ENCODE results near the gene EXO1. TPM values are rescaled to one million over a fixed set of nuclear protein-coding genes. Genes with fewer than 3 reads are reported as not detected.

EXO1 gene
- total RNA-seq, 1 experiment from 2014 or later: 26.3 TPM

- TF ChIP-seq POLR2AphosphoS5 (IDR thresholded peaks at IDR 0.05; ENCODE audit: low read depth, low read length) (no peak), SIN3A (IDR thresholded peaks at IDR 0.05; ENCODE audit: borderline replicate concordance, insufficient read depth, low read depth, low read length) (no peak)
- TF ChIP-seq, protein P1, sequence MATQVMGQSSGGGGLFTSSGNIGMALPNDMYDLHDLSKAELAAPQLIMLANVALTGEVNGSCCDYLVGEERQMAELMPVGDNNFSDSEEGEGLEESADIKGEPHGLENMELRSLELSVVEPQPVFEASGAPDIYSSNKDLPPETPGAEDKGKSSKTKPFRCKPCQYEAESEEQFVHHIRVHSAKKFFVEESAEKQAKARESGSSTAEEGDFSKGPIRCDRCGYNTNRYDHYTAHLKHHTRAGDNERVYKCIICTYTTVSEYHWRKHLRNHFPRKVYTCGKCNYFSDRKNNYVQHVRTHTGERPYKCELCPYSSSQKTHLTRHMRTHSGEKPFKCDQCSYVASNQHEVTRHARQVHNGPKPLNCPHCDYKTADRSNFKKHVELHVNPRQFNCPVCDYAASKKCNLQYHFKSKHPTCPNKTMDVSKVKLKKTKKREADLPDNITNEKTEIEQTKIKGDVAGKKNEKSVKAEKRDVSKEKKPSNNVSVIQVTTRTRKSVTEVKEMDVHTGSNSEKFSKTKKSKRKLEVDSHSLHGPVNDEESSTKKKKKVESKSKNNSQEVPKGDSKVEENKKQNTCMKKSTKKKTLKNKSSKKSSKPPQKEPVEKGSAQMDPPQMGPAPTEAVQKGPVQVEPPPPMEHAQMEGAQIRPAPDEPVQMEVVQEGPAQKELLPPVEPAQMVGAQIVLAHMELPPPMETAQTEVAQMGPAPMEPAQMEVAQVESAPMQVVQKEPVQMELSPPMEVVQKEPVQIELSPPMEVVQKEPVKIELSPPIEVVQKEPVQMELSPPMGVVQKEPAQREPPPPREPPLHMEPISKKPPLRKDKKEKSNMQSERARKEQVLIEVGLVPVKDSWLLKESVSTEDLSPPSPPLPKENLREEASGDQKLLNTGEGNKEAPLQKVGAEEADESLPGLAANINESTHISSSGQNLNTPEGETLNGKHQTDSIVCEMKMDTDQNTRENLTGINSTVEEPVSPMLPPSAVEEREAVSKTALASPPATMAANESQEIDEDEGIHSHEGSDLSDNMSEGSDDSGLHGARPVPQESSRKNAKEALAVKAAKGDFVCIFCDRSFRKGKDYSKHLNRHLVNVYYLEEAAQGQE (IDR thresholded peaks at IDR 0.05; ENCODE audit: insufficient read depth in 1 of 2, low read depth in 2 of 2, low read length in 1 of 2): no peak
- Histone ChIP-seq H3K36me3 (ENCODE audit: control insufficient read depth, insufficient read depth, low read length) (no peaks in the 10 kb centered on the region), H3K4me3 (ENCODE audit: low read depth in 2 of 2, low read length in 2 of 2) (no peak overlapping the region), H3K9me3 (ENCODE audit: control insufficient read depth, insufficient read depth, low read depth, low read length) (no peaks in the 10 kb centered on the region), H3K4me1 (ENCODE audit: control insufficient read depth, insufficient read depth, low read length) (no peaks in the 10 kb centered on the region), H3K27me3 (ENCODE audit: control insufficient read depth, insufficient read depth, low read length) (no peaks in the 10 kb centered on the region), H3K27ac (ENCODE audit: low read length) (no peak overlapping the region)
- DNase-seq (ENCODE audit: low read depth, low spot score) (no peak), ATAC-seq (no peak)
- in situ Hi-C loops (cut with HindIII; ENCODE audit: low pct_unique_long_range_greater_than_20kb, low sequenced_read_pairs) (no loop called here), intact Hi-C loops (cut with micrococcal nuclease; ENCODE audit: unreplicated experiment) (no loop called here)
- CTCF ChIA-PET: no interaction called here
- POLR2A ChIA-PET: no interaction called here
- no TSS peak for BruUV-seq (replicated peaks)
Measured at GRCh38 chr1:241917487-241917886, 69.5 kb downstream of the EXO1 start.

DNA sequence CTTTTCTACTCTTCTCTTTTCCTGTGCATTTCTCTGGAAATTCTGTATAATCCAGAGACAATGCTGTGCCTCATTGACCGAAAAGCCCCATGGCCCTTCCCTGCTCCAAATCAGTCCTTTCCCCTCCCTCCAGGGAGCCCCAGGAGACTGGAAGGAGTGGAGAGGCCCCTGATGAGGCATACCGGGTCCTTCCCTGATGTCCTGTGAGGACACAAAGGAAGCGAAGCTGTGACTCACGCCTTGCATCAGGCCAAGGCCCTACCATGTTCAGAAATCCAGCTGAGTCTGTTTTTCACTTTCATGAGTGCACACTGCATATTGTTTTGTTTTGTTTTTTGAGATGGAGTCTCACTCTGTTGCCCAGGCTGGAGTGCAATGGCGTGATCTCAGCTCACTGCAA, 70.9 kb downstream of the EXO1 start:
- H3K27ac ChIP-seq (ENCODE audit: low read length): no peak overlapping the region
- BruUV-seq (replicated peaks): no TSS peak
- no peak for DNase-seq (ENCODE audit: low read depth, low spot score)
- no peaks in the 10 kb centered on the region for H3K4me1 ChIP-seq (ENCODE audit: control insufficient read depth, insufficient read depth, low read length)
- in situ Hi-C loops (cut with HindIII; ENCODE audit: low pct_unique_long_range_greater_than_20kb, low sequenced_read_pairs): no loop called here
- H3K4me3 ChIP-seq (ENCODE audit: low read depth in 2 of 2, low read length in 2 of 2): no peak overlapping the region
- ChIA-PET CTCF (interaction anchor here (0.9 kb wide), 1 partner anchor 67 kb away, joined by 4 read pairs; no protein-coding TSS in a partner anchor), POLR2A (no interaction called here)
- ATAC-seq: no peak
- H3K27me3 ChIP-seq (ENCODE audit: control insufficient read depth, insufficient read depth, low read length): no peaks in the 10 kb centered on the region
- no peaks in the 10 kb centered on the region for H3K9me3 ChIP-seq (ENCODE audit: control insufficient read depth, insufficient read depth, low read depth, low read length)
- intact Hi-C loops (cut with micrococcal nuclease; ENCODE audit: unreplicated experiment): no loop called here
- H3K36me3 ChIP-seq (ENCODE audit: control insufficient read depth, insufficient read depth, low read length): no peaks in the 10 kb centered on the region
- TF ChIP-seq, protein P1 (IDR thresholded peaks at IDR 0.05; ENCODE audit: insufficient read depth in 1 of 2, low read depth in 2 of 2, low read length in 1 of 2): no peak
- no peak for TF ChIP-seq POLR2AphosphoS5 (IDR thresholded peaks at IDR 0.05; ENCODE audit: low read depth, low read length)
- TF ChIP-seq SIN3A (IDR thresholded peaks at IDR 0.05; ENCODE audit: borderline replicate concordance, insufficient read depth, low read depth, low read length): no peak
- no peak for TF ChIP-seq TCF7L2 (IDR thresholded peaks at IDR 0.05; ENCODE audit: low read depth, low read length)
- TF ChIP-seq, protein P2, sequence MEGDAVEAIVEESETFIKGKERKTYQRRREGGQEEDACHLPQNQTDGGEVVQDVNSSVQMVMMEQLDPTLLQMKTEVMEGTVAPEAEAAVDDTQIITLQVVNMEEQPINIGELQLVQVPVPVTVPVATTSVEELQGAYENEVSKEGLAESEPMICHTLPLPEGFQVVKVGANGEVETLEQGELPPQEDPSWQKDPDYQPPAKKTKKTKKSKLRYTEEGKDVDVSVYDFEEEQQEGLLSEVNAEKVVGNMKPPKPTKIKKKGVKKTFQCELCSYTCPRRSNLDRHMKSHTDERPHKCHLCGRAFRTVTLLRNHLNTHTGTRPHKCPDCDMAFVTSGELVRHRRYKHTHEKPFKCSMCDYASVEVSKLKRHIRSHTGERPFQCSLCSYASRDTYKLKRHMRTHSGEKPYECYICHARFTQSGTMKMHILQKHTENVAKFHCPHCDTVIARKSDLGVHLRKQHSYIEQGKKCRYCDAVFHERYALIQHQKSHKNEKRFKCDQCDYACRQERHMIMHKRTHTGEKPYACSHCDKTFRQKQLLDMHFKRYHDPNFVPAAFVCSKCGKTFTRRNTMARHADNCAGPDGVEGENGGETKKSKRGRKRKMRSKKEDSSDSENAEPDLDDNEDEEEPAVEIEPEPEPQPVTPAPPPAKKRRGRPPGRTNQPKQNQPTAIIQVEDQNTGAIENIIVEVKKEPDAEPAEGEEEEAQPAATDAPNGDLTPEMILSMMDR (IDR thresholded peaks at IDR 0.05): no peak
